GM19238 (cell line): ENCODE results near the gene RGSL1.

Source experiments
- DNase-seq: peaks from one replicate; pipeline ENCODE4 v3.0.0; 2011; ENCODE audit warnings: low spot score; ENCODE audit not compliant: insufficient read length

The RGSL1 gene

GRCh38 chr1:182549346-182549745, 99.4 kb downstream of the RGSL1 start:
- DNase-seq: no peak

- DNase-seq: no peak
These were observed 99.9 kb downstream of the RGSL1 start for GRCh38 chr1:182549811-182550210.

- no peak for DNase-seq
These were observed 102.6 kb downstream of the RGSL1 start for GRCh38 chr1:182552527-182552926.

- DNase-seq: no peak
These were observed 105.5 kb downstream of the RGSL1 start for GRCh38 chr1:182555493-182555892.

- DNase-seq: no peak
These were observed 106.3 kb downstream of the RGSL1 start for GRCh38 chr1:182556279-182556678.

- DNase-seq: no peak
These were observed 110.5 kb downstream of the RGSL1 start for GRCh38 chr1:182560392-182560984.

- no peak for DNase-seq
These were observed 111.5 kb downstream of the RGSL1 start for GRCh38 chr1:182561456-182561855.

- no peak for DNase-seq
These were observed 113.1 kb downstream of the RGSL1 start for GRCh38 chr1:182563095-182563494.

- DNase-seq: no peak
These were observed 114.6 kb downstream of the RGSL1 start for GRCh38 chr1:182564406-182565004.

DNA sequence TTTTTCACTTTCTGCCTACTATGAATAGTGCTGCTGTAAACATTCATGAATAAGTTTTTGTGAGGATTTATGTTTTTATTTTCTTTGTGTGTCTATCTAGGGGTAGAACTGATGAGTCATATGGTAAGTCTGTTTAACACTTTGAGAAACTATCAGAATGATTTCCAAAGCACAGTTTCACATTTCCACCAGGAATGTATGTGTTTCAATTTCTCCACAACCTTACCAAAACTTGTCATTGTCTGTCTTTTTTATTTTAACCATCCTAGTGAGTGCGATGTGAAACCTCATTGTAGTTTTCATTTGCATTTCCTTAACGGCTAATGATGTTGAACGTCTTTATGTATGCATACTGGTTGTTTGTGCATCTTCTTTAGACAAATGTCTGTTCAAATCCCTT, 115.6 kb downstream of the RGSL1 start:
- no peak for DNase-seq

GRCh38 chr1:182567629-182568028, 117.7 kb downstream of the RGSL1 start:
- DNase-seq: no peak

DNA sequence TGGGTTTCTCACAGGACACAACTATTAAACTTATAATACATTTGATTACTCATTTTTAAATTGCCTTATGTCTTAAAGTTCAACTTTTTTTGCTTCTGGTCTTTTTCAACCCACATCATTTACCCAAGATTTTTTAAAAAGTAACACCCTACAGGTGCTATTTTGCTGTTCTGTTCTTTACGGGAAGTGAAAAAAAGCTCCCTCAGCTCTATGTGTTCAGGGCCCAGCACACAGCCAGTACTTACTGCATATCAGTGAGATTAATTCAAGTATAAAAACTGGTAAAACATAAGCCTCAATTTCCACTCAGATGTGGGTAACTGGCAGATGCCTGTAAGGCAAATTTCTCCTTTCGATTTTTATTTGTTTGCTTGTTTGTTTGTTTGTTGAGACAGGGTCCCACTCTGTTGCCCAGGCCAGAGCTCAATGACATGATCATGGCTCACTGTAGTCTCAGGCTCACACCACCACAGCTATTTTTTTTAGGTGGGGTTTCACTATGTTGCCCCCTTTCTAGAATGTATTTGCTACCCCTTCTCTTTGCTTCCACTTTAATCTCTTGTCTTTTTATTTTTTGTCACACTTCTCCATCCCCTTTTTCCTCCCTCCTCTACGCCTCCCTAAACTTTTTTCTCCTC, 118.8 kb downstream of the RGSL1 start:
- no peak for DNase-seq

GRCh38 chr1:182569939-182570610, 120.1 kb downstream of the RGSL1 start:
- no peak for DNase-seq

GRCh38 chr1:182570611-182570970, 120.6 kb downstream of the RGSL1 start:
- no peak for DNase-seq

- DNase-seq: no peak
These were observed 124.2 kb downstream of the RGSL1 start for GRCh38 chr1:182574156-182574555.

DNA sequence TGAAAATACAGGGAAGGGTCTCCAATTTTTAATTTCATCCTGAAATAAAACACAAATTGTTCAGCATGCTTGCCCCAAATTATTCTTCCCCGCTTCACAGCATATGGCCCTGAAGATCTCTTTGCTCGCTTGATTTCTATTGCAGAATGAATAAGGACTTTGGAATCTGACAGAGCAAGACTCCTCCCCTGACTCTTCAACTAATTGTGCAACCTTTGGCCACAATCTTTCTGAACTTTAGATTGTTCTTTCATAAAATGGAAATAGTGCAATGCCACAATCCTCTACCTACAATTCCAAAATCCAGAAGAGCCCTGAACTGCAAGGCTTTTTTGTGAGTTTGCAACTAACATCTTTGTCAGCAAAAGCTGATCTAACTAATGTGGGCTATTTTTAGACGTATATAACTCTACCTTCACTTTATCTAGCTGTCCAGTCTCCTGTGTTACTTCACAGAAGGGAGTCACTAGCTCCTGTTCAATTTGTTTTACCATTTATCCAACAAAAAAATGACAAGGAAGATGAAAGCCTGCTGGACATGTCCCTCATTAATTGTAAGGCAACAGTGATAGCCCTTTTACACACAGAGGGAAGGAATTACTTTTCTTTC, 125.7 kb downstream of the RGSL1 start:
- no peak for DNase-seq

DNA sequence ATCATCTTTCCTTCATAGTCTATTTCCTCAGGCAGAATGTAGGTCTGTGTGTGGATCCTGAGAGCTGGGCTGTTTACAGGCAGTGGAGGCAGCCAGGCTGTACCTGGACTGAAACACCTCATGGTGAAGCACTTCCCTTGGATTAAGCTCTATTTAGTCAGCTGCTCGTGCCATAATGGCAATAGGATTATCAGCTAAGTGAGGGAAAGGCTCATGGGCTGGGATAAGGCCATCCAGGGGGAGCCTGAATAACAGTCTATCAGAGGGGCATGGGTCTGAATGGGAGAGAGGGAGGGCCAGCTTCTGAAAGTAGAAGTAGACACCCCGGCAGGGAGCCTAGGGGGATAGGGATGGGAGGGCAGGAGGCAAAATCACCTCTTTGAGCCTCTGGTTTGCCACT, 130.8 kb downstream of the RGSL1 start:
- DNase-seq: no peak

- no peak for DNase-seq
These were observed 134.8 kb downstream of the RGSL1 start for GRCh38 chr1:182584746-182585145.

GRCh38 chr1:182586380-182586779, 136.4 kb downstream of the RGSL1 start:
- no peak for DNase-seq

DNA sequence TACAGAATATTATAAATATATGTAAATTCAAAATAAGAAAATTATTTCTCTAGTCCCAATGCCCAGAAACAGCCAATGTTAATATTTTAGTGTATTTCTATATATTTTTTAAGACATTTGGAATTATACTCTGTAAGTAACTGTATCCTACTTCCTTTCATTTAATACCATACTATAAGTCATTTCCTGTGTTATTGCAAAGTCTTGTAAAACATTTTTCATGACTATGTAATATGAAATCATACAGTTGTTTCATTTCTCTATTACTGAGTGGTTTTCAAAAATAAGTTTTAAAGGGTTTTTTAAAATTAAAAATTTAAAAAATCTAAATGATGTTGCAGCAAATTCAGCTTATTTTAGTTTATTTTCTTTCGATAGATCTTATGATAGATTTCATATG, 137.1 kb downstream of the RGSL1 start:
- DNase-seq: no peak

DNA sequence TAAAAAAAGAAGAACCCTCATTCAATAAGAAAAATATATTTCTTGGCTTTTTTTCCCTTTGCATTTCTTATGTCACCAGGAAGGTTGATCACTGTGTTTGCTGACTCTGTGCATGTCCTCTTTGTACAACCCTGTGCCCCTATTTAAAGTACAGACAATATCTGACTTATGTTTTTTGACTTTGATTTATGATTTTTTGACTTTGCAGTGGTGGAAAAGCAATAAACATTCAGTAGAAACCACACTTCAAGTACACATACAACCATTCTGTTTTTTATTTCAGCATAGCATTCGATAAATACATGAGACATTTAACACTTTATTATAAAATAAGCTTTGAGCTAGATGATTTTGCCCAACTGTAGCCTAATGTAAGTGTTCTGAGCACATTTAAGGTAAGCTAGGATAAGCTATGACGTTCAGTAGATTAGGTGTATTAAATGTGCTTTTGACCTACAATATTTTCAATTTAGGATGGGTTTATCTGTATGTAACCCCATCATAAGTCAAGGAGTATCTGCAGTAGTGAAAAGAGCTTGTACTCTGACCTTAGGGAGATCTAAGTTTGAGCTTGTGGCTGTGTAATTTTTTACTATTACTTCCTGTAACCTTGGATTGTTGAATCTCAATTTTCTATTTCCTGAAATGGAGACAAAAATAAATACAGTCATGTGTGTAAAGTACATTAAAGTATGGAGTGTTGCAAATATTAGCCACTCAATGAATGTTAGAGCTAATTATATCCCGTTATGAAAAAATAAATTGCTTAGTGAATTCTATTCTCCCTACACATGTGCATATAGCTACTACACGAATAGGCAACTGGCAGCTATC, 137.9 kb downstream of the RGSL1 start:
- no peak for DNase-seq
